Measurements from ENCODE around the gene MICU2. TPM values are rescaled to one million over a fixed set of nuclear protein-coding genes. Genes with fewer than 3 reads are reported as not detected.
A peak's percentile ranks its signal among the peaks of the same experiment; 100 is the strongest.

MICU2 gene
- total RNA-seq, 2 experiments from 2014 or later: 37.5 to 51.3 TPM

- Histone ChIP-seq H3K4me1 (ENCODE audit: insufficient read depth, low read length, poor library complexity, severe bottlenecking) (no peaks in the 10 kb centered on the region), H3K9me3 (ENCODE audit: low read length) (no peaks in the 10 kb centered on the region), H3K79me2 (ENCODE audit: insufficient read depth, low read depth, low read length) (0 out of 2 replicates have a peak, but pooled peaks cover 3% of the 10 kb centered on the region), H3K27ac (ENCODE audit: low read depth, low read length, poor library complexity, severe bottlenecking) (no peak overlapping the region), H3K4me2 (ENCODE audit: low read length) (no peak overlapping the region), H3K9me2 (ENCODE audit: insufficient read depth, low read length) (no peaks in the 10 kb centered on the region), H2AFZ (ENCODE audit: low read length) (no peak overlapping the region), H4K20me1 (ENCODE audit: insufficient read depth, low read length) (no peaks in the 10 kb centered on the region), H3K36me3 (ENCODE audit: insufficient read depth, low read length) (peaks cover 10% of the 10 kb centered on the region; the same call in 1 of the 2 replicates), H3K4me3 (ENCODE audit: low read depth, low read length, poor library complexity, severe bottlenecking) (no peak overlapping the region)
- CTCF ChIA-PET (ENCODE audit: unreplicated experiment): no interaction called here
- no peak for DNase-seq (ENCODE audit: low spot score)
- no peak for TF ChIP-seq CTCF (conservative IDR thresholded peaks at IDR 0.05; ENCODE audit: low read length)
- POLR2A ChIA-PET: interaction anchor here (0.6 kb wide), 1 partner anchor 335 kb away, joined by 4 read pairs; no protein-coding TSS in a partner anchor
- intact Hi-C loops (cut with micrococcal nuclease; ENCODE audit: unreplicated experiment): no loop called here
- no TSS peak for BruUV-seq (replicated peaks)
Measured at GRCh38 chr13:21544515-21544914, 59.5 kb downstream of the MICU2 start.

DNA sequence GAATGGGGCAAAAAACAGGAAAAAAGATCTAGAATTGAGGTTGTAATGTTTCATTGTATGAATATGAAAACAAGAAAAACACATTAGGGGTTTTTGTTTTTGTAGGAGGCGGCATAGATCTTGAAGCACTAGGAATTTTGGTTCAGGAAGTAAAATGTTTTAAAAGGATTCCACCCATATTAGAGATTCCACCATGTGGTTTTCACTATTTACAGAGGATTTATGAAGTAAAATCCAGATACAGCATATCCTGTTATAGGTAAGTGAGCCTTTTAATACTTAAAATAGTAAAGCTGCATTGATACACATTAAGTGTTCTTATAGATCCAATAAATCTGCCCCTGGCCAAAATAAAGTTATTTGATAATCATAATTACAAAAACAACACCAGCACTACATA lies 61.4 kb downstream of the MICU2 start:
- CTCF ChIA-PET (ENCODE audit: unreplicated experiment): no interaction called here
- intact Hi-C loops (cut with micrococcal nuclease; ENCODE audit: unreplicated experiment): no loop called here
- no TSS peak for BruUV-seq (replicated peaks)
- POLR2A ChIA-PET: interaction anchor here (0.5 to 0.7 kb wide), 2 partner anchors 21 to 84 kb away, joined by 3 read pairs; no protein-coding TSS in a partner anchor
- 0 out of 2 replicates have a peak, but pooled peaks cover 3% of the 10 kb centered on the region for H3K79me2 ChIP-seq (ENCODE audit: insufficient read depth, low read depth, low read length)
- no peaks in the 10 kb centered on the region for H3K4me1 ChIP-seq (ENCODE audit: insufficient read depth, low read length, poor library complexity, severe bottlenecking)
- no peak overlapping the region for H3K4me3 ChIP-seq (ENCODE audit: low read depth, low read length, poor library complexity, severe bottlenecking)
- DNase-seq (ENCODE audit: low spot score): no peak
- no peaks in the 10 kb centered on the region for H3K9me2 ChIP-seq (ENCODE audit: insufficient read depth, low read length)
- no peak overlapping the region for H3K4me2 ChIP-seq (ENCODE audit: low read length)
- TF ChIP-seq EZH2phosphoT487 (IDR thresholded peaks at IDR 0.05; ENCODE audit: borderline replicate concordance, low read depth, low read length): no peak
- no peak overlapping the region for H3K27ac ChIP-seq (ENCODE audit: low read depth, low read length, poor library complexity, severe bottlenecking)
- no peak overlapping the region for H2AFZ ChIP-seq (ENCODE audit: low read length)
- no peaks in the 10 kb centered on the region for H4K20me1 ChIP-seq (ENCODE audit: insufficient read depth, low read length)
- no peaks in the 10 kb centered on the region for H3K9me3 ChIP-seq (ENCODE audit: low read length)
- peaks cover 18% of the 10 kb centered on the region; the same call in 1 of the 2 replicates for H3K36me3 ChIP-seq (ENCODE audit: insufficient read depth, low read length)

- ChIA-PET CTCF (ENCODE audit: unreplicated experiment) (no interaction called here), POLR2A (interaction anchor here (0.5 to 0.7 kb wide), 2 partner anchors 83 to 265 kb away, joined by 3 read pairs; no protein-coding TSS in a partner anchor)
- no peak for TF ChIP-seq EZH2phosphoT487 (IDR thresholded peaks at IDR 0.05; ENCODE audit: borderline replicate concordance, low read depth, low read length)
- TF ChIP-seq CTCF (conservative IDR thresholded peaks at IDR 0.05; ENCODE audit: low read length): no peak
- no peaks in the 10 kb centered on the region for H3K9me3 ChIP-seq (ENCODE audit: low read length)
- no TSS peak for BruUV-seq (replicated peaks)
- intact Hi-C loops (cut with micrococcal nuclease; ENCODE audit: unreplicated experiment): no loop called here
- no peak overlapping the region for H3K4me3 ChIP-seq (ENCODE audit: low read depth, low read length, poor library complexity, severe bottlenecking)
- no peak overlapping the region for H3K4me2 ChIP-seq (ENCODE audit: low read length)
- no peak overlapping the region for H2AFZ ChIP-seq (ENCODE audit: low read length)
- no peaks in the 10 kb centered on the region for H3K4me1 ChIP-seq (ENCODE audit: insufficient read depth, low read length, poor library complexity, severe bottlenecking)
- H3K36me3 ChIP-seq (ENCODE audit: insufficient read depth, low read length): peaks cover 15% of the 10 kb centered on the region; the same call in 1 of the 2 replicates
- H3K79me2 ChIP-seq (ENCODE audit: insufficient read depth, low read depth, low read length): 0 out of 2 replicates have a peak, but pooled peaks cover 3% of the 10 kb centered on the region
- H4K20me1 ChIP-seq (ENCODE audit: insufficient read depth, low read length): no peaks in the 10 kb centered on the region
- DNase-seq (ENCODE audit: low spot score): peak; percentile 2
- H3K27ac ChIP-seq (ENCODE audit: low read depth, low read length, poor library complexity, severe bottlenecking): no peak overlapping the region
- no peaks in the 10 kb centered on the region for H3K9me2 ChIP-seq (ENCODE audit: insufficient read depth, low read length)
Measured at GRCh38 chr13:21541980-21542379, 62.0 kb downstream of the MICU2 start.

Data from OCI-LY7 (cell line).